Fibroblast of lung (primary cell): Measurements from ENCODE around the gene DAZAP2. TPM values are rescaled to one million over a fixed set of nuclear protein-coding genes. Genes with fewer than 3 reads are reported as not detected.

Experiments
- DNase-seq, 2 donors: peaks; one replicate each; pipeline versions ENCODE4 v3.0.0 to v3.0.0-alpha.2; 2010; ENCODE audit warnings: low read depth in 2 of 2
- H2AFZ ChIP-seq: 2 replicates; pipeline ENCODE4 v1.5.1; 2012; ENCODE audit warnings: low read length, control low read depth, inconsistent platforms
- H3K27ac ChIP-seq: 2 replicates; pipeline ENCODE4 v1.5.1; 2011; ENCODE audit warnings: low read length, control low read depth; ENCODE audit not compliant: insufficient read depth
- H3K27me3 ChIP-seq: 2 replicates; pipeline ENCODE4 v1.5.1; 2011; ENCODE audit warnings: mild to moderate bottlenecking, low read length; ENCODE audit not compliant: control insufficient read depth, insufficient read depth
- H3K36me3 ChIP-seq: 2 replicates; pipeline ENCODE4 v1.5.1; 2011; ENCODE audit warnings: low read length; ENCODE audit not compliant: control insufficient read depth, insufficient read depth
- H3K4me1 ChIP-seq: 2 replicates; pipeline ENCODE4 v1.5.1; 2011; ENCODE audit warnings: low read length; ENCODE audit not compliant: control insufficient read depth, insufficient read depth; ENCODE audit errors: extremely low read depth
- H3K4me2 ChIP-seq: 2 replicates; pipeline ENCODE4 v1.5.1; 2011; ENCODE audit warnings: low read length, control low read depth; ENCODE audit not compliant: insufficient read depth; ENCODE audit errors: extremely low read depth
- H3K4me3 ChIP-seq, 4 experiments: fragments of 200-600 bp in 1 of 4; sonication (generic) in 1 of 4; replicated peaks in 1 of 4; 2 replicates each; pipeline ENCODE4 v1.5.1; 2011 to 2016; ENCODE audit warnings: low read length in 4 of 4, low read depth in 3 of 4, mild to moderate bottlenecking in 3 of 4, control low read depth in 2 of 4, inconsistent platforms in 1 of 4, mixed read lengths in 1 of 4; ENCODE audit not compliant: insufficient read depth in 1 of 4; ENCODE audit errors: control extremely low read depth in 1 of 4
- H3K79me2 ChIP-seq: 2 replicates; pipeline ENCODE4 v1.5.1; 2012; ENCODE audit warnings: mild to moderate bottlenecking, low read length, inconsistent platforms; ENCODE audit not compliant: control insufficient read depth, insufficient read depth
- H3K9ac ChIP-seq: 2 replicates; pipeline ENCODE4 v1.5.1; 2011; ENCODE audit warnings: mild to moderate bottlenecking, low read length, control low read depth; ENCODE audit not compliant: insufficient read depth
- H3K9me3 ChIP-seq: 2 replicates; pipeline ENCODE4 v1.5.1; 2012; ENCODE audit warnings: low read depth, low read length; ENCODE audit not compliant: control insufficient read depth, insufficient read depth
- H4K20me1 ChIP-seq: 2 replicates; pipeline ENCODE4 v1.5.1; 2011; ENCODE audit warnings: low read length; ENCODE audit not compliant: control insufficient read depth, insufficient read depth; ENCODE audit errors: extremely low read depth
- EZH2 ChIP-seq: IDR thresholded peaks from 2 replicates; pipeline ENCODE4 v1.5.1; 2012; ENCODE audit warnings: low read length, control low read depth, mild to moderate bottlenecking; ENCODE audit errors: missing control alignments
- polyA plus RNA-seq, 2 donors: library from polyadenylated mRNA; depleted of rRNA in 1 of 2; stranded (reverse) in 1 of 2; unstranded in 1 of 2; fragments of >200 nt; gene quantifications; 2 replicates each; pipeline ENCODE4 v1.2.1, GENCODE V29; 2011 to 2012; ENCODE audit warnings: missing spikeins in 1 of 2
- total RNA-seq: library from RNA; depleted of rRNA; stranded (reverse); fragments of >200 nt; gene quantifications from 2 replicates; pipeline ENCODE4 v1.2.1, GENCODE V29; 2014
- TF ChIP-seq, protein P1 (sequence below), 2 donors: IDR thresholded peaks in 1 of 2; conservative IDR thresholded peaks in 1 of 2; 1 replicate in 1 of 2; 2 replicates in 1 of 2; pipeline ENCODE4 v1.5.1; 2011 to 2012; ENCODE audit warnings: low read length in 2 of 2, control low read depth in 1 of 2, inconsistent platforms in 1 of 2, low read depth in 1 of 2, mild to moderate bottlenecking in 1 of 2

The DAZAP2 gene
- total and polyA plus RNA-seq, 2 donors (not counting 1 experiment from before 2014, with no cell fraction given): 59.6 to 303 TPM

DNA sequence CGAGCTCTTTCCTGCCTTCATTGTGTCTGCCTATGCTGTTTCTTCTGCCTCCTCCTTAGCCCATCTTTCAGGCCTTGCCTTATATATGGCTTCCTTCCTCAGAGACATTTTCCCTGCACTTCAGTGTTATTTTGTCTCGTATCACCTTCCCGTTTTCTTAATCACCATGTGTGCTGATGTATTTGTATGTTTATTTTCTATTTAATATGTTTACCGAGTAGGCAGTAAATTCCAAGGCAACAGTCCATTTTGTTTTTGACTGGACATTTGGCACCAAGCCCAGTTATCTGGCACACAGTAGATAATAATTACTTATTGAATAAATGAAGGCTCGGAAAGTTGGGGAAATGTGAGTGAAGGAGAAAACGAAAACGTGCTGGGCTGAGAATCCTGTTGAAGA, 16.2 kb upstream of the DAZAP2 start:
- no peaks in the 10 kb centered on the region for H3K79me2 ChIP-seq
- H4K20me1 ChIP-seq: no peaks in the 10 kb centered on the region
- TF ChIP-seq, protein P1, sequence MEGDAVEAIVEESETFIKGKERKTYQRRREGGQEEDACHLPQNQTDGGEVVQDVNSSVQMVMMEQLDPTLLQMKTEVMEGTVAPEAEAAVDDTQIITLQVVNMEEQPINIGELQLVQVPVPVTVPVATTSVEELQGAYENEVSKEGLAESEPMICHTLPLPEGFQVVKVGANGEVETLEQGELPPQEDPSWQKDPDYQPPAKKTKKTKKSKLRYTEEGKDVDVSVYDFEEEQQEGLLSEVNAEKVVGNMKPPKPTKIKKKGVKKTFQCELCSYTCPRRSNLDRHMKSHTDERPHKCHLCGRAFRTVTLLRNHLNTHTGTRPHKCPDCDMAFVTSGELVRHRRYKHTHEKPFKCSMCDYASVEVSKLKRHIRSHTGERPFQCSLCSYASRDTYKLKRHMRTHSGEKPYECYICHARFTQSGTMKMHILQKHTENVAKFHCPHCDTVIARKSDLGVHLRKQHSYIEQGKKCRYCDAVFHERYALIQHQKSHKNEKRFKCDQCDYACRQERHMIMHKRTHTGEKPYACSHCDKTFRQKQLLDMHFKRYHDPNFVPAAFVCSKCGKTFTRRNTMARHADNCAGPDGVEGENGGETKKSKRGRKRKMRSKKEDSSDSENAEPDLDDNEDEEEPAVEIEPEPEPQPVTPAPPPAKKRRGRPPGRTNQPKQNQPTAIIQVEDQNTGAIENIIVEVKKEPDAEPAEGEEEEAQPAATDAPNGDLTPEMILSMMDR (conservative IDR thresholded peaks at IDR 0.05 in 1 of 2, IDR thresholded peaks at IDR 0.05 in 1 of 2; ENCODE audit: low read depth in 1 of 2, low read length in 2 of 2): no peak
- no peak for TF ChIP-seq EZH2
- no peak overlapping the region for H3K4me2 ChIP-seq
- no peaks in the 10 kb centered on the region for H3K27me3 ChIP-seq
- peak in 1 of 2 donors; percentile 34 for DNase-seq
- H3K9ac ChIP-seq: no peak overlapping the region
- H3K4me1 ChIP-seq: no peaks in the 10 kb centered on the region
- H2AFZ ChIP-seq: no peak overlapping the region
- no peaks in the 10 kb centered on the region for H3K36me3 ChIP-seq
- no peak overlapping the region for H3K27ac ChIP-seq
- no peak overlapping the region for H3K4me3 ChIP-seq
- no peaks in the 10 kb centered on the region for H3K9me3 ChIP-seq

DNA sequence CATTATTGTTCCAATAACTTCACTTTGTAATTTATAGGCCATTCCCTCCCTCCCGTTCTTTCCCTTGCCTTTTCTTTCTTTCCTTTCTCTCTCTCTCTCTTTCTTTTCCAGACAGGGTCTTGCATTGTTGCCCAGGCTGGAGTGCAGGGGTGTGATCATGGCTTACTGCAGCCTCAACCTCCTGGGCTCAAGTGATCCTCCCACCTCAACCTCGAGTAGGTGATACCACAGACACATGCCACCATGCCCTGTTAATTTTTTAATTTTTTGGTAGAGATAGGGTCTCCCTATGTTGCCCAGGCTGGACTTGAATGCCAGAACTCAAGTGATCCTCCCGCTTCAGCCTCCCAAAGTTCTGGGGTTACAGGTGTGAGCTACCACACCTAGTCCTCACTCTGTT, 14.0 kb upstream of the DAZAP2 start:
- Histone ChIP-seq H3K4me1 (no peaks in the 10 kb centered on the region), H3K4me2 (no peak overlapping the region), H3K27ac (no peak overlapping the region), H3K79me2 (no peaks in the 10 kb centered on the region), H3K27me3 (no peaks in the 10 kb centered on the region), H2AFZ (no peak overlapping the region), H3K36me3 (no peaks in the 10 kb centered on the region), H4K20me1 (no peaks in the 10 kb centered on the region), H3K4me3 (no peak overlapping the region), H3K9me3 (no peaks in the 10 kb centered on the region), H3K9ac (no peak overlapping the region)
- no peak for DNase-seq
- TF ChIP-seq, protein P1 (conservative IDR thresholded peaks at IDR 0.05 in 1 of 2, IDR thresholded peaks at IDR 0.05 in 1 of 2; ENCODE audit: low read depth in 1 of 2, low read length in 2 of 2): no peak
- no peak for TF ChIP-seq EZH2

DNA sequence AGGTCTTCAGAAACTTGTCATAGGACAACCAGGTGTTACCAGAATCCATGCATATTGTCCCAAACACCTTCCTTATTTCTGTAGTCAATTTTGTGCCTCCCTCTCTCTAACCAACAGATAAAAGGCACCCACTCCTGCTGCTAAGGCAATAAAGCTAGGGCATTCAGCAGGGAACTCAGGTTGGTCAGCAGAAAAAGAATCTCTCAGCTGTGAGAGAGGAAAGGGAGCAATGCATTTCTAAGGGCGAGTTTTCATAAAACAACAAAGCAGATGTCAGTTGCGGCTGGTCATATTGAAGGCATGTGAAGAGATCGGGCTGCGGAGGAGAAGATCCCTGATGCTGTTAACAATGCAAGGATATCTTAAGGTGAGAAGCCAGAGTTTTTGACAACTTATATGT, 13.4 kb upstream of the DAZAP2 start:
- Histone ChIP-seq H3K79me2 (no peaks in the 10 kb centered on the region), H3K27ac (no peak overlapping the region), H3K36me3 (no peaks in the 10 kb centered on the region), H3K4me2 (no peak overlapping the region), H3K27me3 (no peaks in the 10 kb centered on the region), H3K9ac (no peak overlapping the region), H3K4me3 (no peak overlapping the region), H3K4me1 (no peaks in the 10 kb centered on the region), H4K20me1 (no peaks in the 10 kb centered on the region), H3K9me3 (no peaks in the 10 kb centered on the region), H2AFZ (no peak overlapping the region)
- DNase-seq: no peak
- TF ChIP-seq, protein P1 (conservative IDR thresholded peaks at IDR 0.05 in 1 of 2, IDR thresholded peaks at IDR 0.05 in 1 of 2; ENCODE audit: low read depth in 1 of 2, low read length in 2 of 2): no peak
- no peak for TF ChIP-seq EZH2
